ENCODE measurements around the gene HINFP.

Gene HINFP

DNA sequence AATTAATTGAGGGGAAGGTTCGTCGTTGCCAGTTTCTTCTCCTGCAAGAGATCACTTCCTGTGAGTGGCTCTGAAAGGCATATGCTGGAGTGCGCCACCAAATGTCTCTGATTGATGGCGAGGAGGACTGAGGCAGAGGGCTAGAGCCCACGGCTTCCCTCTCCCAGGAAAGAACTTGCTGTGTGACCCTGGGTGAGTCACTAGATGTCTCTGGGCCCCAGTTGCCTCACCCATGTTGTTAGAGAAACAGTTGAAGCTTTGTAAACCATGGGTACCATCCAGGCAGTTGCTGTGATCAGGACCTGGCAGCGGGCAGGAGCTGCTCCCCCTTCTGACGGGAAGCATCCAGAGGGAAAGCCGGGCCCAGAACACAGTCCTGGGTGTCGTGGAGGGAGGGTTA, 30.7 kb downstream of the HINFP start:
- no peak for DNase-seq (ENCODE audit: low read depth)
- H3K4me3 ChIP-seq (ENCODE audit: low read length), result no peak overlapping the region
- TF ChIP-seq, protein P1, sequence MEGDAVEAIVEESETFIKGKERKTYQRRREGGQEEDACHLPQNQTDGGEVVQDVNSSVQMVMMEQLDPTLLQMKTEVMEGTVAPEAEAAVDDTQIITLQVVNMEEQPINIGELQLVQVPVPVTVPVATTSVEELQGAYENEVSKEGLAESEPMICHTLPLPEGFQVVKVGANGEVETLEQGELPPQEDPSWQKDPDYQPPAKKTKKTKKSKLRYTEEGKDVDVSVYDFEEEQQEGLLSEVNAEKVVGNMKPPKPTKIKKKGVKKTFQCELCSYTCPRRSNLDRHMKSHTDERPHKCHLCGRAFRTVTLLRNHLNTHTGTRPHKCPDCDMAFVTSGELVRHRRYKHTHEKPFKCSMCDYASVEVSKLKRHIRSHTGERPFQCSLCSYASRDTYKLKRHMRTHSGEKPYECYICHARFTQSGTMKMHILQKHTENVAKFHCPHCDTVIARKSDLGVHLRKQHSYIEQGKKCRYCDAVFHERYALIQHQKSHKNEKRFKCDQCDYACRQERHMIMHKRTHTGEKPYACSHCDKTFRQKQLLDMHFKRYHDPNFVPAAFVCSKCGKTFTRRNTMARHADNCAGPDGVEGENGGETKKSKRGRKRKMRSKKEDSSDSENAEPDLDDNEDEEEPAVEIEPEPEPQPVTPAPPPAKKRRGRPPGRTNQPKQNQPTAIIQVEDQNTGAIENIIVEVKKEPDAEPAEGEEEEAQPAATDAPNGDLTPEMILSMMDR (conservative IDR thresholded peaks at IDR 0.05; ENCODE audit: low read length), result no peak

DNA sequence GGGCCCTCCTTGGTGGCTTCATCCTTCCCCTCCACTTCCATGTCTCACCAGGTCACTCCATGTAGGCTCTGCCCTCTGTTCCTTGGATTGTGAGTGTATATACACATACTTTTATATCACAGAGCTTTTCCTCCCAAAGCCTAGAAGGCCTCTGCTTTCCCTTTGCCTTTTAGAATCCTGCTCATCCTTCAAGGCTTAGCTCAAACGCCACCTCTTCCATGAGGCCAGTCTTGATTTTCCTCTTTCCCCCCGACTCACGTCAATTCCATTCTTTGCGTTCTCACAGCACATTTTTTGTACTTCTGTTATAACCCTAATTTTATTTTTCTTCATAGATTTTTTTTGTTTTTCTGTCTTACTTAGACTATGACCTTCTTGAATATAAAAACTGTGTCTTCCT, 31.2 kb downstream of the HINFP start:
- no peak overlapping the region for H3K4me3 ChIP-seq (ENCODE audit: low read length)
- no peak for DNase-seq (ENCODE audit: low read depth)
- TF ChIP-seq, protein P1 (conservative IDR thresholded peaks at IDR 0.05; ENCODE audit: low read length), result no peak

GRCh38 chr11:119153049-119153818, 31.9 kb downstream of the HINFP start:
- no peak overlapping the region for H3K4me3 ChIP-seq (ENCODE audit: low read length)
- no peak for DNase-seq (ENCODE audit: low read depth)
- TF ChIP-seq, protein P1 (conservative IDR thresholded peaks at IDR 0.05; ENCODE audit: low read length), result no peak

DNA sequence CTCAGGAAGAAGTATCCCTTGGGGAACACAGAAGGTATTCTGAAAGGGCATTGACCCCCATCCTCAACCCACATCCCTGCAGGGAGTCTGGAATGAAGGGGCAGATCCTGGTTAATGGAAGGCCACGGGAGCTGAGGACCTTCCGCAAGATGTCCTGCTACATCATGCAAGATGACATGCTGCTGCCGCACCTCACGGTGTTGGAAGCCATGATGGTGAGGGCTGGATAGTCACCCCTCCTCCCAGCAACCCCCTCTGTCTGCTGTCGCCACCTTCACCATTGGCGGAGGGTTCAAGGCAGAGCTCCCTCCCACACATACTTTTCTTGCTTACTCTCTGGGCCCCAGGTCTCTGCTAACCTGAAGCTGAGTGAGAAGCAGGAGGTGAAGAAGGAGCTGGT, 32.8 kb downstream of the HINFP start:
- TF ChIP-seq, protein P1 (conservative IDR thresholded peaks at IDR 0.05; ENCODE audit: low read length), result no peak
- no peak overlapping the region for H3K4me3 ChIP-seq (ENCODE audit: low read length)
- no peak for DNase-seq (ENCODE audit: low read depth)

GRCh38 chr11:119155733-119156492, 34.5 kb downstream of the HINFP start:
- H3K4me3 ChIP-seq (ENCODE audit: low read length), result no peak overlapping the region
- DNase-seq (ENCODE audit: low read depth), result no peak

DNA sequence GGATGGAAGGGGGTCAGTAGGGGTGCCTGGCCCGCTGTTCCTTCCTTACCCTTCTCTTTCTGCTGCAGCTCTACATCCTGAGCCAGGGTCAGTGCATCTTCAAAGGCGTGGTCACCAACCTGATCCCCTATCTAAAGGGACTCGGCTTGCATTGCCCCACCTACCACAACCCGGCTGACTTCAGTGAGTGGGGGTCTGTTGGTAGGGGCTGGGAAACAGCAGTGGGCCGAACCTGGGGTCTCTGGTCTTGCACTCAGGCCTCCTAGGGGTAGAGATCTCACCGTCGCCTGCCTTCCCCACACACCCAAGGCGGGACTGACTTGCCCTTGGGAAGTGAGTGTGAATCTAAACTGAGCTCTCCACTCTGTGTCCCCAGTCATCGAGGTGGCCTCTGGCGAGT, 35.1 kb downstream of the HINFP start:
- H3K4me3 ChIP-seq (ENCODE audit: low read length), result no peak overlapping the region
- DNase-seq (ENCODE audit: low read depth), result no peak
- TF ChIP-seq, protein P1 (conservative IDR thresholded peaks at IDR 0.05; ENCODE audit: low read length), result no peak

More at GRCh38 chr11:119155733-119156492, 34.5 kb downstream of the HINFP start:
- TF ChIP-seq, protein P1 (conservative IDR thresholded peaks at IDR 0.05; ENCODE audit: low read length), result peak; percentile 23; the same call in 1 of the 2 replicates

All from AG10803 (cell line).